Natural killer cell (primary cell): Measurements from ENCODE around the gene KPNA4. TPM values are rescaled to one million over a fixed set of nuclear protein-coding genes. Genes with fewer than 3 reads are reported as not detected.
A peak's percentile ranks its signal among the peaks of the same experiment; 100 is the strongest.

ENCODE experiments used
- ATAC-seq, 3 donors: fragments of 150-1000 bp in 2 of 3; fragments of 200-7000 bp in 1 of 3; cut with Tn5 transposase; 1 replicate in 1 of 3; 2 replicates in 2 of 3; pipeline ENCODE4 v1.10.0; 2021; ENCODE audit warnings: mild to moderate bottlenecking in 2 of 3, moderate library complexity in 2 of 3
- DNase-seq, 2 donors: peaks; one replicate each; pipeline versions ENCODE4 v3.0.0 to v3.0.0-alpha.2; 2013 to 2021; ENCODE audit warnings: mixed read lengths in 1 of 2
- H3K27ac ChIP-seq: one replicate; pipeline ENCODE4 v1.5.1; 2013; ENCODE audit warnings: mild to moderate bottlenecking, low read length
- H3K27me3 ChIP-seq: one replicate; pipeline ENCODE4 v1.6.1; 2013; ENCODE audit warnings: low read length; ENCODE audit not compliant: control insufficient read depth, insufficient read depth
- H3K36me3 ChIP-seq: one replicate; pipeline ENCODE4 v1.6.1; 2013; ENCODE audit warnings: low read length; ENCODE audit not compliant: control insufficient read depth, insufficient read depth
- H3K4me1 ChIP-seq: one replicate; pipeline ENCODE4 v1.6.1; 2013; ENCODE audit warnings: low read length; ENCODE audit not compliant: control insufficient read depth, insufficient read depth
- H3K4me3 ChIP-seq: one replicate; pipeline ENCODE4 v1.5.1; 2013; ENCODE audit warnings: low read length
- H3K9me3 ChIP-seq: one replicate; pipeline ENCODE4 v1.6.1; 2013; ENCODE audit warnings: low read length; ENCODE audit not compliant: control insufficient read depth, insufficient read depth
- H3K27ac Mint-ChIP-seq, 2 donors: one replicate each; pipeline ENCODE4 v1.8.0; 2022; ENCODE audit warnings: mild to moderate bottlenecking in 2 of 2, mixed read lengths in 2 of 2, moderate library complexity in 1 of 2
- H3K27me3 Mint-ChIP-seq, 2 donors: one replicate each; pipeline ENCODE4 v1.8.0; 2022; ENCODE audit warnings: low read depth in 2 of 2, mixed read lengths in 2 of 2
- H3K36me3 Mint-ChIP-seq: one replicate; pipeline ENCODE4 v1.8.0; 2022; ENCODE audit warnings: mixed read lengths
- H3K4me1 Mint-ChIP-seq, 2 donors: one replicate each; pipeline ENCODE4 v1.8.0; 2022; ENCODE audit warnings: mixed read lengths in 2 of 2
- H3K4me3 Mint-ChIP-seq: one replicate; pipeline ENCODE4 v1.8.0; 2022; ENCODE audit warnings: mild to moderate bottlenecking, moderate library complexity, mixed read lengths
- H3K9me3 Mint-ChIP-seq, 2 donors: one replicate each; pipeline ENCODE4 v1.8.0; 2022; ENCODE audit warnings: mixed read lengths in 2 of 2
- WGBS: methylation state at CpG from one replicate; pipeline ENCODE4 v1.1.7; 2013; ENCODE audit warnings: missing lambda C conversion rate; ENCODE audit not compliant: insufficient coverage; 5-methylcytosine and 5-hydroxymethylcytosine counted together
- intact Hi-C: fragments of 100-400 bp; cut with micrococcal nuclease; formaldehyde crosslinking; loops from one replicate; pipeline ENCODE4 v1.14.2; 2022
- total RNA-seq, 4 donors: library from RNA; stranded (reverse); fragments of 120-200 nt in 1 of 4; gene quantifications; one replicate each; pipeline versions ENCODE4 v1.2.3 to v1.2.4, GENCODE V29; 2013 to 2022
- TF ChIP-seq, protein P1 (sequence below): fragments of 200-600 bp; IDR thresholded peaks from one replicate; pipeline ENCODE4 v1.8.0; 2022; ENCODE audit warnings: antibody characterized with exemption

Gene KPNA4
- total RNA-seq, 3 donors from 2014 or later (not counting 1 experiment from before 2014, with no cell fraction given): 69.1 to 81.7 (median 74.1) TPM

DNA sequence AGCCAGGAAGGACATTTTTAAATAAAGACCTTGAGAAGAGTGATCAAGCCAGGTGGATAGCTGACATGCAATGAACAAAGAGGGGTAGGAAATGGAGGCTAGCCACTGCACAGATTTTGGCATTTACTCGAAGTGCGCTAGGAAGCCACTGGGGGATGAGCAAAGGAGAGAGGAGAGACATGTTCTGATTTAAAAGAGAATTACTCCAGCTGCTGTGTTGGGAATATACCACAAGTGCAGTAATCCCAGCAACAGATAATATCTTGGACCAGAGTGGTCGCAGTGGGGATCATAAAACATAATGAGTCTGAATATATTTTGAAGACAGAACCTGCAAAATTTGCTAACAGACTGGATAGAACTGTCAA, 19.9 kb downstream of the KPNA4 start:
- ATAC-seq (peak in 1 of 3 donors; percentile 23), DNase-seq (no peak)
- peaks cover 81% of the 10 kb centered on the region in 2 donors for H3K4me1 Mint-ChIP-seq
- peak overlapping the region; percentile 37 to 57 for H3K27ac Mint-ChIP-seq
- no peaks in the 10 kb centered on the region for H3K27me3 Mint-ChIP-seq
- no peak overlapping the region for H3K4me3 ChIP-seq
- no peak overlapping the region for H3K27ac ChIP-seq
- no peaks in the 10 kb centered on the region for H3K27me3 ChIP-seq
- no peaks in the 10 kb centered on the region for H3K36me3 ChIP-seq
- intact Hi-C loops: no loop called here
- H3K36me3 Mint-ChIP-seq: no peaks in the 10 kb centered on the region
- no peaks in the 10 kb centered on the region for H3K9me3 ChIP-seq
- 89% methylated on average over 3 of the region's 3 CpGs for WGBS
- H3K4me3 Mint-ChIP-seq: no peak overlapping the region
- peaks cover 3% of the 10 kb centered on the region for H3K4me1 ChIP-seq
- H3K9me3 Mint-ChIP-seq: no peaks in the 10 kb centered on the region
- TF ChIP-seq, protein P1, sequence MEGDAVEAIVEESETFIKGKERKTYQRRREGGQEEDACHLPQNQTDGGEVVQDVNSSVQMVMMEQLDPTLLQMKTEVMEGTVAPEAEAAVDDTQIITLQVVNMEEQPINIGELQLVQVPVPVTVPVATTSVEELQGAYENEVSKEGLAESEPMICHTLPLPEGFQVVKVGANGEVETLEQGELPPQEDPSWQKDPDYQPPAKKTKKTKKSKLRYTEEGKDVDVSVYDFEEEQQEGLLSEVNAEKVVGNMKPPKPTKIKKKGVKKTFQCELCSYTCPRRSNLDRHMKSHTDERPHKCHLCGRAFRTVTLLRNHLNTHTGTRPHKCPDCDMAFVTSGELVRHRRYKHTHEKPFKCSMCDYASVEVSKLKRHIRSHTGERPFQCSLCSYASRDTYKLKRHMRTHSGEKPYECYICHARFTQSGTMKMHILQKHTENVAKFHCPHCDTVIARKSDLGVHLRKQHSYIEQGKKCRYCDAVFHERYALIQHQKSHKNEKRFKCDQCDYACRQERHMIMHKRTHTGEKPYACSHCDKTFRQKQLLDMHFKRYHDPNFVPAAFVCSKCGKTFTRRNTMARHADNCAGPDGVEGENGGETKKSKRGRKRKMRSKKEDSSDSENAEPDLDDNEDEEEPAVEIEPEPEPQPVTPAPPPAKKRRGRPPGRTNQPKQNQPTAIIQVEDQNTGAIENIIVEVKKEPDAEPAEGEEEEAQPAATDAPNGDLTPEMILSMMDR: no peak

DNA sequence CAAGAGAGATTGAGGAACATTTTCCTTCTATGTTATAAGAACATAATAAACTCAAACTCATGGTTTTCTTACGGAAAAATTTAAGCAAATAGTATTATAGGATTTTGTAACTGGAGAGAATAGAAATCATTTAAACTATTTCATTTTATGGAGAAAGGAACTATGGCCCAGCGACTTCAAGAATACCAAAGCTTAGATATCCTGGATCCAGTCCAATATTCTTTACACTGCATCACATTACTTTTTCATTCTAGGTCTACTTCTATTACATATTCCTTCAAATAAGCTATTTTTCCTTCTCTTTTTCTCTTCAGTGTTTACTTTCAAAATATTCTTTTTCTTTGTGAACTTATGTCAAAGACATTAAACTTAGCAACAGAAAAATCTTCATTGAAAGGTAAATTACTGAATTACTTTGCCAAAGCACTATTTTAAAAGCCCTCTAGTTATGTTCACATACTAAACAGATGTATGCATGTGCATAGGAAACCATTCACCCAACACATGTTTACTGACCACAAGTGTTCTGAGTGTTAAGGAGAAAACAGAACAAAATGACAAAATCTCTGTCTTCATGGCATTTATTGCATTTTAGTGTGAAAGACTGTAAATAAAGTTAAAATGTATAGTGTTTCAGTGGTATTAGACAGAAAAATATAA, 20.4 kb downstream of the KPNA4 start:
- TF ChIP-seq, protein P1: no peak
- intact Hi-C loops: no loop called here
- H3K27me3 Mint-ChIP-seq: no peaks in the 10 kb centered on the region
- H3K36me3 ChIP-seq: no peaks in the 10 kb centered on the region
- H3K4me3 Mint-ChIP-seq: no peak overlapping the region
- H3K4me1 Mint-ChIP-seq: peaks cover 79 to 84% of the 10 kb centered on the region in 2 donors
- no peak overlapping the region for H3K27ac ChIP-seq
- 100% methylated on average over 1 of the region's 2 CpGs for WGBS
- no peaks in the 10 kb centered on the region for H3K27me3 ChIP-seq
- ATAC-seq: peak in 1 of 3 donors; percentile 35
- H3K4me1 ChIP-seq: peaks cover 3% of the 10 kb centered on the region
- H3K27ac Mint-ChIP-seq: peak overlapping the region; percentile 37 to 57
- no peaks in the 10 kb centered on the region for H3K36me3 Mint-ChIP-seq
- no peak for DNase-seq
- H3K9me3 ChIP-seq: no peaks in the 10 kb centered on the region
- H3K9me3 Mint-ChIP-seq: no peaks in the 10 kb centered on the region
- no peak overlapping the region for H3K4me3 ChIP-seq

DNA sequence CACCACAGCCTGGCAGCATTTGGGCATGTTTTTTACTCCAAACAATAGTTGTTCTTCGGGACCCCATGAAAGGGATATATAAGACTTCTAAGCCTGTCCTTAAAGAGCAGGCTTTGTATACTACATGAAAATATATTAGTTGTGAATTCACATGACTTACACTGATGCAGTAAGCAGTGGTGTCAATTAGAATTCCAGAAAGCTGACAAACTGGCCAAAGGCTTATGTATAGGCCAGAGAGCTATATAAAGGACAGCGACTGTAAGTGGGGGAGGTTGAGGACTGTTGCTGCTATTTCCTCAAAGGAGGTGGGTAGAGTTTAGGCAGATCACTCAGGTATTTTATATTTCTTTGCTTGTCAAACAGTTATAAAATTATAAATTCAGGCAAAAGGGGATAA, 24.8 kb downstream of the KPNA4 start:
- Mint-ChIP-seq H3K27me3 (no peaks in the 10 kb centered on the region), H3K27ac (peak overlapping the region in 1 of 2 donors; percentile 4), H3K4me3 (no peak overlapping the region), H3K9me3 (no peaks in the 10 kb centered on the region), H3K36me3 (no peaks in the 10 kb centered on the region), H3K4me1 (peaks cover 66 to 67% of the 10 kb centered on the region in 2 donors)
- Histone ChIP-seq H3K27ac (no peak overlapping the region), H3K4me1 (peaks cover 3% of the 10 kb centered on the region), H3K4me3 (no peak overlapping the region), H3K36me3 (peaks cover under 1% of the 10 kb centered on the region), H3K27me3 (no peaks in the 10 kb centered on the region), H3K9me3 (no peaks in the 10 kb centered on the region)
- no peak for DNase-seq
- ATAC-seq: no peak
- 100% methylated on average over 1 of the region's 2 CpGs for WGBS
- intact Hi-C loops: no loop called here
- TF ChIP-seq, protein P1: no peak

DNA sequence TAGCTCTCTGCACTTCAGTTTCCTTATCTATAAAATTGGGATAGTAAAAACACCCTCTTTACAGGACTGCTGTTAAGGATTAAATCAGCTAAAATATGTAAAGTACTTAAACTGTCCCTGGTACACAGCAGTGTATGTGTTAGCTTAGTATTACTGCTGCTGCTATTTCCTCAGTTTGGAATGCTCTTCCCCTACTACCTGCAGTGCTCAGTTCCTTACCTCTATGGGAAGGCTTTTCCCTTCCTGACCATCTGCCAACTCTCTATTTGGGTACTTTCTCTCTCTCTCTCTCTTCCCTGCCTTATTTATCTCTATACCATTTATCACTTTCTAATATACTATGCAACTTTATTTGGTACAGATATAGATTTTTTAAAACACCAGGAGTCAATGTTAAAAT, 26.5 kb downstream of the KPNA4 start:
- intact Hi-C loops: no loop called here
- peak in 1 of 3 donors; percentile 25 for ATAC-seq

More for the DNA sequence above, 26.5 kb downstream of the KPNA4 start:
- Histone ChIP-seq H3K27ac (no peak overlapping the region), H3K9me3 (no peaks in the 10 kb centered on the region), H3K27me3 (no peaks in the 10 kb centered on the region), H3K4me3 (no peak overlapping the region), H3K4me1 (peaks cover 3% of the 10 kb centered on the region), H3K36me3 (peaks cover 10% of the 10 kb centered on the region)
- H3K9me3 Mint-ChIP-seq: no peaks in the 10 kb centered on the region
- no peak for DNase-seq
- H3K4me3 Mint-ChIP-seq: peak overlapping the region; percentile 45
- no peaks in the 10 kb centered on the region for H3K27me3 Mint-ChIP-seq
- peaks cover 49 to 52% of the 10 kb centered on the region in 2 donors for H3K4me1 Mint-ChIP-seq
- H3K36me3 Mint-ChIP-seq: no peaks in the 10 kb centered on the region
- H3K27ac Mint-ChIP-seq: peak overlapping the region; percentile 33 to 60
- TF ChIP-seq, protein P1: no peak
